ENCODE data around the gene MYL9.
"Not testable (repeated sequence)": the region's sequence is repeated elsewhere in the genome, so short reads cannot be mapped to it uniquely, and the experiment has no call there.

MYL9 gene

DNA sequence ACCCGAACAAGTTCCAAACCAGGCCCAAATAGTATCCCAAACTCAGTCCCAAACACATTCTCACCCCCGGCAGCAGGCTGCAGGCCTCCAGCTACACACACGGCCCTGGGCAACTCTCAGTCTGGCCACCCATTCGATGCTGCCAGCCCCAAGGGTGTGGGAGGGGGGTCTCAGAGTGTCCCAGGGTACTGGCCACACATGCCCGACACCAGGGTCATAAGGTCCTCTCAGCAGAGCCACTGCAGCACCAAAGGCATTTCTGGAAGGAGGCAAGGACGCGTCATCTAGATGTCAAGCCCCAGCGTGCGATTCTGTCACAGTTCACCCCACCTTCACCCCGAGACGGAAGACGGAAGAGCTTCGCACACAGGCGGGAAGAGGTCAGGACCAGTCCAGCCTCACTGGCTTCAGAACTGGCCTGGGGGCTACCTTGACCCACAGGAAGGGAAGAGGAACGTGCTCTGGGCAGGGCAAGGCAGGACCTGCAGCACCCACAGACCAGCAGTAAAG, 9.5 kb downstream of the MYL9 start:
- Histone ChIP-seq H3K27ac (ENCODE audit: low read length) (no peak overlapping the region), H3K9ac (ENCODE audit: low read depth, low read length) (no peak overlapping the region; the same call in 1 of the 2 replicates), H3K79me2 (ENCODE audit: insufficient read depth, low read length) (no peaks in the 10 kb centered on the region), H2AFZ (ENCODE audit: low read depth, low read length) (no peak overlapping the region), H3K27me3 (ENCODE audit: insufficient read depth, low read length, poor library complexity) (no peaks in the 10 kb centered on the region), H3K36me3 (ENCODE audit: insufficient read depth, low read length) (no peaks in the 10 kb centered on the region), H3K4me1 (ENCODE audit: insufficient read depth, low read length) (no peaks in the 10 kb centered on the region), H3K4me2 (ENCODE audit: insufficient read depth, low read length) (no peak overlapping the region), H4K20me1 (ENCODE audit: insufficient read depth, low read length) (no peaks in the 10 kb centered on the region), H3K4me3 (ENCODE audit: low read depth in 1 of 2, low read length in 2 of 2) (no peak overlapping the region), H3K9me3 (ENCODE audit: insufficient read depth, low read length, severe bottlenecking) (no peaks in the 10 kb centered on the region)
- TF ChIP-seq, protein P1, sequence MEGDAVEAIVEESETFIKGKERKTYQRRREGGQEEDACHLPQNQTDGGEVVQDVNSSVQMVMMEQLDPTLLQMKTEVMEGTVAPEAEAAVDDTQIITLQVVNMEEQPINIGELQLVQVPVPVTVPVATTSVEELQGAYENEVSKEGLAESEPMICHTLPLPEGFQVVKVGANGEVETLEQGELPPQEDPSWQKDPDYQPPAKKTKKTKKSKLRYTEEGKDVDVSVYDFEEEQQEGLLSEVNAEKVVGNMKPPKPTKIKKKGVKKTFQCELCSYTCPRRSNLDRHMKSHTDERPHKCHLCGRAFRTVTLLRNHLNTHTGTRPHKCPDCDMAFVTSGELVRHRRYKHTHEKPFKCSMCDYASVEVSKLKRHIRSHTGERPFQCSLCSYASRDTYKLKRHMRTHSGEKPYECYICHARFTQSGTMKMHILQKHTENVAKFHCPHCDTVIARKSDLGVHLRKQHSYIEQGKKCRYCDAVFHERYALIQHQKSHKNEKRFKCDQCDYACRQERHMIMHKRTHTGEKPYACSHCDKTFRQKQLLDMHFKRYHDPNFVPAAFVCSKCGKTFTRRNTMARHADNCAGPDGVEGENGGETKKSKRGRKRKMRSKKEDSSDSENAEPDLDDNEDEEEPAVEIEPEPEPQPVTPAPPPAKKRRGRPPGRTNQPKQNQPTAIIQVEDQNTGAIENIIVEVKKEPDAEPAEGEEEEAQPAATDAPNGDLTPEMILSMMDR (IDR thresholded peaks at IDR 0.05; ENCODE audit: borderline replicate concordance, extremely low read depth, low read length, poor library complexity, severe bottlenecking) = no peak
- no peak for TF ChIP-seq EZH2 (IDR thresholded peaks at IDR 0.05; ENCODE audit: borderline replicate concordance, low read depth, low read length, severe bottlenecking)
- no peak for ATAC-seq (ENCODE audit: insufficient read depth, low read depth)
- no peak for DNase-seq

DNA sequence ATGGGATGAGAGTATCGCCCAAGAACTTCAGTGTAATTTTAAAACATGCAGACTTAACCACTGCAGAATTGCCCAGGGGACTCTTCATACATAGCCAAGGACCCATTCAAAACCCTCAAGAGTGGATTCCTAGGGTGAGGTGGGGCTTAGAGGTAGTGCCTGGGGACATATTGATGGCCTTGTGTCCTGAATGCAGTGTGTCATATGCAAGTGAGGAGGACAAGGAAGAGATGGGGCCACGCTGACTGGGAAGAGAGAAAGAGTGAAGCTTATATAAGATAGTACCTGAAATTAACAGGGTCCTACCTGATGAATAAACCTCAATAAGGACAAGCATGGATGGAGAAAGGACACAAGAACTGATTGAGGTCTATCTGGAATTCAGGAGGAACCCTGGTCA, 13.9 kb downstream of the MYL9 start:
- Histone ChIP-seq H3K4me3 (ENCODE audit: low read depth in 1 of 2, low read length in 2 of 2) (no peak overlapping the region), H3K9me3 (ENCODE audit: insufficient read depth, low read length, severe bottlenecking) (no peaks in the 10 kb centered on the region), H3K27me3 (ENCODE audit: insufficient read depth, low read length, poor library complexity) (no peaks in the 10 kb centered on the region), H4K20me1 (ENCODE audit: insufficient read depth, low read length) (no peaks in the 10 kb centered on the region), H3K79me2 (ENCODE audit: insufficient read depth, low read length) (no peaks in the 10 kb centered on the region), H3K4me2 (ENCODE audit: insufficient read depth, low read length) (no peak overlapping the region), H3K27ac (ENCODE audit: low read length) (no peak overlapping the region), H2AFZ (ENCODE audit: low read depth, low read length) (no peak overlapping the region), H3K4me1 (ENCODE audit: insufficient read depth, low read length) (0 out of 2 replicates have a peak, but pooled peaks cover 7% of the 10 kb centered on the region), H3K9ac (ENCODE audit: low read depth, low read length) (no peak overlapping the region), H3K36me3 (ENCODE audit: insufficient read depth, low read length) (no peaks in the 10 kb centered on the region)
- no peak for TF ChIP-seq EZH2 (IDR thresholded peaks at IDR 0.05; ENCODE audit: borderline replicate concordance, low read depth, low read length, severe bottlenecking)
- TF ChIP-seq, protein P1 (IDR thresholded peaks at IDR 0.05; ENCODE audit: borderline replicate concordance, extremely low read depth, low read length, poor library complexity, severe bottlenecking) = no peak
- DNase-seq (no peak), ATAC-seq (ENCODE audit: insufficient read depth, low read depth) (no peak)

DNA sequence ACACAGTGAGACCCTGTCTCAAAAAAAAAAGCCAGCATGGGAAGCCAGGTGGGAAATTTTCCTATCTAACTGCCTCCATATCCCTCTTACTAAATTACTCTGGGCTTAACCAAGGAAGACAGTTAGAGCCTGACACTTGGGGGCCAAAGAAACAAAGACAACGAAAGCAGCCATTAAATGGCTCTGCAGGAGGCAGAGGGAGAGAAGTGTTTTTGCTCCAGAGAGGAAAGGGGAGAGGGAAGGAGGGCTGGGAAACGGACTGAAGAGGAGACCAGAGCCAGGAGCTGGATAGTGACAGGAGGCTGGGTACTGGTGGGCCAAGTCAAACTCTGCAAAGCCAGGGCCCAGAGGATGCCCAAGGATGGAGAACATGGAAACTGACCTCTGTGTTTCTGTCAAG, 21.4 kb downstream of the MYL9 start:
- no peak overlapping the region for H2AFZ ChIP-seq (ENCODE audit: low read depth, low read length)
- no peaks in the 10 kb centered on the region for H3K79me2 ChIP-seq (ENCODE audit: insufficient read depth, low read length)
- ATAC-seq (ENCODE audit: insufficient read depth, low read depth) (no peak), DNase-seq (no peak)
- H3K27ac ChIP-seq (ENCODE audit: low read length) = no peak overlapping the region
- H3K4me1 ChIP-seq (ENCODE audit: insufficient read depth, low read length) = no peaks in the 10 kb centered on the region
- H3K4me3 ChIP-seq (ENCODE audit: low read depth in 1 of 2, low read length in 2 of 2) = no peak overlapping the region
- no peaks in the 10 kb centered on the region for H4K20me1 ChIP-seq (ENCODE audit: insufficient read depth, low read length)
- no peak overlapping the region for H3K9ac ChIP-seq (ENCODE audit: low read depth, low read length)
- no peak for TF ChIP-seq EZH2 (IDR thresholded peaks at IDR 0.05; ENCODE audit: borderline replicate concordance, low read depth, low read length, severe bottlenecking)
- TF ChIP-seq, protein P1 (IDR thresholded peaks at IDR 0.05; ENCODE audit: borderline replicate concordance, extremely low read depth, low read length, poor library complexity, severe bottlenecking) = no peak
- peaks cover 2% of the 10 kb centered on the region for H3K9me3 ChIP-seq (ENCODE audit: insufficient read depth, low read length, severe bottlenecking)
- no peaks in the 10 kb centered on the region for H3K27me3 ChIP-seq (ENCODE audit: insufficient read depth, low read length, poor library complexity)
- no peak overlapping the region for H3K4me2 ChIP-seq (ENCODE audit: insufficient read depth, low read length)
- H3K36me3 ChIP-seq (ENCODE audit: insufficient read depth, low read length) = no peaks in the 10 kb centered on the region

GRCh38 chr20:36563374-36563773, 22.1 kb downstream of the MYL9 start:
- no peaks in the 10 kb centered on the region for H3K4me1 ChIP-seq (ENCODE audit: insufficient read depth, low read length)
- no peaks in the 10 kb centered on the region for H3K79me2 ChIP-seq (ENCODE audit: insufficient read depth, low read length)
- no peak overlapping the region for H2AFZ ChIP-seq (ENCODE audit: low read depth, low read length)
- no peak overlapping the region for H3K27ac ChIP-seq (ENCODE audit: low read length)
- no peaks in the 10 kb centered on the region for H3K36me3 ChIP-seq (ENCODE audit: insufficient read depth, low read length)
- H3K9ac ChIP-seq (ENCODE audit: low read depth, low read length) = no peak overlapping the region
- ATAC-seq (ENCODE audit: insufficient read depth, low read depth) = no peak
- H3K4me2 ChIP-seq (ENCODE audit: insufficient read depth, low read length) = no peak overlapping the region
- TF ChIP-seq, protein P1 (IDR thresholded peaks at IDR 0.05; ENCODE audit: borderline replicate concordance, extremely low read depth, low read length, poor library complexity, severe bottlenecking) = no peak
- no peak for TF ChIP-seq EZH2 (IDR thresholded peaks at IDR 0.05; ENCODE audit: borderline replicate concordance, low read depth, low read length, severe bottlenecking)
- H3K4me3 ChIP-seq (ENCODE audit: low read depth in 1 of 2, low read length in 2 of 2) = no peak overlapping the region
- peaks cover 2% of the 10 kb centered on the region for H3K9me3 ChIP-seq (ENCODE audit: insufficient read depth, low read length, severe bottlenecking)
- H4K20me1 ChIP-seq (ENCODE audit: insufficient read depth, low read length) = no peaks in the 10 kb centered on the region
- H3K27me3 ChIP-seq (ENCODE audit: insufficient read depth, low read length, poor library complexity) = no peaks in the 10 kb centered on the region
- no peak for DNase-seq

GRCh38 chr20:36564078-36564725, 22.9 kb downstream of the MYL9 start:
- not testable (repeated sequence) for H3K9ac ChIP-seq (ENCODE audit: low read depth, low read length); H3K27me3 ChIP-seq (ENCODE audit: insufficient read depth, low read length, poor library complexity); H3K27ac ChIP-seq (ENCODE audit: low read length); H2AFZ ChIP-seq (ENCODE audit: low read depth, low read length); DNase-seq; H3K9me3 ChIP-seq (ENCODE audit: insufficient read depth, low read length, severe bottlenecking); H3K4me3 ChIP-seq (ENCODE audit: low read depth in 1 of 2, low read length in 2 of 2); H3K4me1 ChIP-seq (ENCODE audit: insufficient read depth, low read length); H3K4me2 ChIP-seq (ENCODE audit: insufficient read depth, low read length); H3K79me2 ChIP-seq (ENCODE audit: insufficient read depth, low read length); ATAC-seq (ENCODE audit: insufficient read depth, low read depth); H4K20me1 ChIP-seq (ENCODE audit: insufficient read depth, low read length); H3K36me3 ChIP-seq (ENCODE audit: insufficient read depth, low read length)
